NCI-H446 treated with DMSO at 0.1 percent for 48 hours (cell line): ENCODE measurements around the gene SLC22A24.
"Not testable (repeated sequence)": the region's sequence is repeated elsewhere in the genome, so short reads cannot be mapped to it uniquely, and the experiment has no call there.

Source experiments
- DNase-seq: peaks from one replicate; lab custom pipeline; 2025; lab: John Stamatoyannopoulos, UW

SLC22A24 gene, protein sequence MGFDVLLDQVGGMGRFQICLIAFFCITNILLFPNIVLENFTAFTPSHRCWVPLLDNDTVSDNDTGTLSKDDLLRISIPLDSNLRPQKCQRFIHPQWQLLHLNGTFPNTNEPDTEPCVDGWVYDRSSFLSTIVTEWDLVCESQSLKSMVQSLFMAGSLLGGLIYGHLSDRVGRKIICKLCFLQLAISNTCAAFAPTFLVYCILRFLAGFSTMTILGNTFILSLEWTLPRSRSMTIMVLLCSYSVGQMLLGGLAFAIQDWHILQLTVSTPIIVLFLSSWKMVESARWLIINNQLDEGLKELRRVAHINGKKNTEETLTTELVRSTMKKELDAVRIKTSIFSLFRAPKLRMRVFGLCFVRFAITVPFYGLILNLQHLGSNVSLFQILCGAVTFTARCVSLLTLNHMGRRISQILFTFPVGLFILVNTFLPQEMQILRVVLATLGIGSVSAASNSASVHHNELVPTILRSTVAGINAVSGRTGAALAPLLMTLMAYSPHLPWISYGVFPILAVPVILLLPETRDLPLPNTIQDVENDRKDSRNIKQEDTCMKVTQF

DNA sequence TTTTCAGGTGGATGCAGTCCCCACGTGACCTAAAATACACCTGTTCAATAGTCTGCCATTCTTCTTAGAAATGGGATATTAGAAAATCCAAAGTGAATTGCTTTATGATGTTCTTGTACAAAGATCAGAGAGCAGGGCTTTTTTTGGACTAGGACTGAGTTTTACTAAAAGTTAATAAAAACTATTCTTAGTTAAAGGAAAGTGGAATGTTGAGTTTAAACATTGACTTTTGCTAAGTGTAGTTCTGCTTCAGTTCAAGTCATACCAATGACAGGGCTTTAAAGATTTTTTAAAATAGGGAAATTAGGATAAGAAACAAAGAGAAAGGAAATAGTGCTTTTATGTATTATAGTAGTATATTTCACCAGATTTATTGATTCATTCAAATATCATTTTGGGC is at the start of gene SLC22A24:
Gene SLC22A24, minus strand, starts transcription at position 101 of the 400 bp plus-strand sequence. CDS start 442 bp downstream, outside the sequence.
- DNase-seq = no peak

DNA sequence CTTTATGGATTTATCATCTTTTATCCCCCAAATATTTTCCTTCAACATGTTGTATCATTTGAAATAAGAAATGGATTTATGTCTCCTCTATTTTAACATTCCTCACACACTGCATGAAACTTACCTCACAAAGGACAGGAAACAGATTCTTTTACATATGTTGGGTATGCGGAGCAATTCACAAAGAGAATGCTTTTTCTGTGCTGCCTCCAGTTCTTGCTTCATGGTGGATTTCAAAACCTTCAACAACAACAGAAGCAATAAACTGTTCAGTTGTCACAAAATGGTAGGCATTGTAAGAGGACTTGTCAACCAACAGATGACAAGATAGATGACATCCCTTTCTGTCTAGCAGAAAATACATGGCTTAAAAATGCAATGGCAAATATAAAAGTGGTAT is 36.5 kb upstream of the SLC22A24 start:
- no peak for DNase-seq

DNA sequence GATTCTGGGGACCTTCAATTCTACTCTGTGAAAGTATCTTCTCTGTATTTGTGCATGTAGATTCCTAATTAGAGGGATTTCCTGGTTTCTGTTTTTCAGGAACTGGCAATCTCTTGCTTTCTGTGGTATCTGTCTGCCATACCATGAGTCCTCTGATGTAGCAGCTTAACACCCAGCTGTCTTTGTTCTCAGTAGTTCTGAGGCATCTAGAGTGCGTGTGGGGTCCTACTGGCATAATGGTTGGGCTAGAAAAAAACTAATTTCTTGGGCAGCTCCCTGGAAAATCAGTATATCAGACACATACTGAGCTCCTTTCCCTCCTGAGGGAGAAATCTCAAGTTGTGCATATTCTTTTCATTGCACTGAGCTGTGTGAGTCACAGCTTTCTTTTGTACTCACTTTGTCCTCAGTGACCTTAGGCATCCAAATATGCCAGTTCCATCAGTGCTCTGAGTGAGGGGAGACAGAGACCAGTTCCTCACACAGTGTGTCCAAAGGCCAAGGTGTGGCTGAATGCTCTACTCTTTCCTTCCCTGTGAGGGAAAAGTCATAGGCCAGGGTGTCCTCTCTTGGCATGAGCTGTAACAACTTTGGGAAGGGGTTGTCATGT is 35.5 kb upstream of the SLC22A24 start:
- DNase-seq = no peak

DNA sequence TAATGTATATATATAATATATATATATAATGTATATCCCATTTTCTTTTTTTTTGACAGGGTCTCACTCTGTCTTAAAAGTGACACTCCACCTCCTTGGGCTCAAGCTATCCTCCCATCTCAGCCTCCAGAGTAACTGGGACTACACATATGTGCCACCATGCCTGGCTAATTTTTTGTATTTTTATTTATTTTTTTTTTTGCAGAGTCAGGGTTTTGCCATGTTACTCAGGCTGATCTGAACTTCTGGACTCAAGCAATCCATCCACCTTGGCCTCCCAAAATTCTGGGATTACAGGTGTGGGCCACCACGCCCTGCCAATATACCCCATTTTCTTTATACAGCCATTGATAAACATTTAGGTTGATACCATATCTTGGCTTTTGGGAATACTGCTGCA is 33.9 kb upstream of the SLC22A24 start:
- DNase-seq = no peak

DNA sequence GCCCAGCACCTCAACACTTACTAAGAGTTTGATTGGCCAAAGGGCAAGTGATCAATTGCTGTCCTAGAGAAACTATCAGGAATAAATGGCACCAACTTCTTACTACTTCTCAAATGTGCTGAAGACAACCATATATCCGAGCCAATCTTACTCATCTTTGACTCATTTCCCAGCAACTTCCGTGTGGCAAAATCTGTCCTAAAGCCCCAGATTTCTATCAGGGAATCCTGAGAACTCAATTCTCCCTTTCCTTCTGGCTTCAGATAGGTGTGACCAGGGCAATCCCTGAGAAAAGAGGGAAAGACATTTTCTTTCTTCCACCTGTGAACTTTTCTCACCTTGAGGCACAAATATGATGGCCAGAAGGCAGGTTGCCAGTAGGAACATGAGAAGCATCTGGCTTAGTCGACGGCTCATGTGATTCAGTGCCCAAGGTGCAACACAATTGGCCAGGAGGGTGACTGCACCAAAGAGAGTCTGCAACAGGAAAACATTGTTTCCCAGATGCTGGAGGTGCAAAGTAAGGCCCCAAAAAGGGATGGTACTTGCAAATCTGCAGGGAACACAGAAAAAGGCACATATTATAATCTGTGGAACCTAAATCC is 21.8 kb upstream of the SLC22A24 start:
- no peak for DNase-seq

DNA sequence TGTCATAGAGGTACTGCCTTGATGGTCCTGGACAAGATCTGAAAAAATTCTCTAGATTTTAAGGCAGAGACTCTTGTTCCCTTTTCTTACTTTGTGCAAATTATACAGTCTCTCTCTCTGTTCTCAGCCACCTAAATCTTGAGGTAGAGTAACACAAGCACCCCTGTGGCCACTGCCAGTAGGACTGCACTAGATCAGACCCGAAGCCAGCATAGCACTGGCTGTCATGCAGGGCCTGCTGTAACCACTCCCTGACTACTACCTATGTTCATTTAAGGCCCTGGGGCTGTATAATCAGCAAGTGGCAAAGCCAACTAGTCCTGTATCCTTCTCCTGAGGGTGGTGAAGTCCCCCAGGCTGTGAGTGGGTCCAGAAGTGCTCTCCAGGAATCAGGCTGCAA is 11.8 kb upstream of the SLC22A24 start:
- DNase-seq = no peak

DNA sequence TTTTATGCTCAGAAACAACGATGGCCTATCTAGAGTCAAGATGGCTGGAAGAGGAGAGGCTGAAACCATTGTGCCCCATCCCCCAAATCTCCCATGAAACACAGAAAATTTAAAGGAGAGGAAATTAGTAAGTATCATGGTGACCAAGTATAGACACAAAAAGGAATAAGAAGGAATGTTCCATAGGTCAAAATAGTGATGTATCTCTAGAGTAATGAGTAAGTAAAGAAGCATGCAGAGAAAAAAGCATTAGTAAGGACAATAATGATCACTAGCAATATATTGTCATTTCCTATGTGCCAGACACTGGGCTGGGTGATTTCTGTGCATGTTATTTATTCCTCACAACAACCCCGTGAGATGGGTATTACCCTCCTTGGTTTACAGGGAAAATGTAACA is 2.6 kb upstream of the SLC22A24 start:
- DNase-seq = no peak

DNA sequence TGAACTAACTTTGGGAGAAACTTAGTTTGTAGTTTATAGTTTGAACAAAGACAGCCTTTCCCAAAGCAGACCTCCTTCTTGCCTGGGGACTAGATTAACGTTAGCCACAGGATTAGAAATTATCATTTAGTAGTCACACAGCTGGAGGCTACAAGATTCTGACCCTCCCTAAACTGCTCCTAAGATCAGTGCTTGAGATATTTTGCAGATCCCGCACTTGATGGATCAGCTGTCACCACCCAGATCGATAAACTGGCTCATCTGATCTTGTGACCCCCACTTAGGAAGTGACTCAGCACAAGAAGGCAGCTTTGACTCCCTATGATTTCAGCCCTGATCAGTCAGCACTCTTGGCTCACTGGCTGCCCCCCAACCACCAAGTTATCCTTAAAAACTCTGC is 1.6 kb downstream of the SLC22A24 start:
- DNase-seq = no peak

DNA sequence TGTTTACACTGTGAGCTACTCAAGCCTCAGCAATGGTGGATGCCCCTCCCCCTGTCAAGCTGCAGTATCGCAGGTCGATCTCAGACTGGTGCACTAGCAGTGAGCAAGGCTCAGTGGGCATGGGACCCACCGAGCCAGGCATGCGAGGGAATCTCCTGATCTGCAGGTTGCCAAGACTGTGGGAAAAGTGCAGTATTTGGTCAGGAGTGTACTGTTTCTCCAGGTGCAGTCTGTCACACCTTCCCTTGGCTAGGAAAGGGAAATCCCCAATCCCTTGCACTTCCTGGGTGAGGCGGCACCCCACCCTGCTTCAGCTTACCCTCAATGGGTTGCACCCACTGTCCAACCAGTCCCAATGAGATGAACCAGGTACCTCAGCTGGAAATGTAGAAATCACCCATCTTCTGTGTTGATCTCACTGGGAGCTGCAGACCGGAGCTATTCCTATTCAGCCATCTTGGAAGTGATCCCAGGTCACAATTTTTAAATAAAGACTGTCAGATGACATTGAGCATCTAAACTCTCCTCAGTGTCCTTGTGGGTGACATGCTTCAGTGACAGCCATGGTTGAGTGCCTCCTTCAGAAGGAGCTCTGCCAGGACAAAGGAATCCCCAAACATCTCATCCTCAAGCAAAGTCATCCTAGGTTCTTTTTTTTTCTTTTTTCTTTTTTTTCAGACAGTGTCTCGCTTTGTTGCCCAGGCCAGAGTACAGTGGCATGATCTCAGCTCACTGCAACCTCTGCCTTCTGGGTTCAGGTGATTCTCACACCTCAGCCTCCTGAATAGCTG is 10.8 kb downstream of the SLC22A24 start:
- DNase-seq = no peak

DNA sequence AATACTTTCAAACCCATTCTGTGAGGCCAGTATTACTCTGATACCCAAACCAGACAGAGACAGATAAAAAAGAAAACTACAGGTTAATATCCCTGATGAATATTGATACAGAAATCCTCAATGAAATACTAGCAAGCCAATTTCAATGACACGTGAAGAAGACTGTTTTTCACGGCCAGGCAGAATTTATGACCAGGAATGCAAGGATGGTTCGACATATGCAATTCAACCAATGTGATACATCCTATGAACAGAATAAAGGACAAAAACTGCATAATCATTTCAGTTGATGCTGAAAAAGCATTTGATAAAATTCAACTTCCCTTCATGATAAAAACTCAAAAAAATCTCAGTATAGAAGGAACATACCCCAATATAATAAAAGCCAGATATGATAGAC is 44.5 kb downstream of the SLC22A24 start:
- no peak for DNase-seq

DNA sequence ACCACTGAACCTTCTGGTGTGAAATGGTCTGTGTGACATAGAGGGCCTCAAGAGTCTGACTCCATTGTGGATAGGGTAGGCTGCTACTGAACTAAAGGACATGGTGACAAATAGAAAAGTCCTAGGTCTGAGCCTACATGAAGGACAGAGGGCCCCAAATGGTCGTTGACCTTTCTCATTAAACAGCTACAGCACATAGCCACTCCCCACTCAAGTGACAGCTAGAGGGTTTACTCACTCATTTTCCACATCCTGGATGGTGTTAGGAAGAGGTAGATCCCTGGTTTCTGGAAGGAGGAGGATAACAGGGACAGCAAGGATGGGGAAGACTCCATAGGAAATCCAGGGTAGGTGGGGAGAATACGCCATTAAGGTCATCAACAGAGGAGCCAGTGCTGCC is 63.3 kb downstream of the SLC22A24 start:
- no peak for DNase-seq

DNA sequence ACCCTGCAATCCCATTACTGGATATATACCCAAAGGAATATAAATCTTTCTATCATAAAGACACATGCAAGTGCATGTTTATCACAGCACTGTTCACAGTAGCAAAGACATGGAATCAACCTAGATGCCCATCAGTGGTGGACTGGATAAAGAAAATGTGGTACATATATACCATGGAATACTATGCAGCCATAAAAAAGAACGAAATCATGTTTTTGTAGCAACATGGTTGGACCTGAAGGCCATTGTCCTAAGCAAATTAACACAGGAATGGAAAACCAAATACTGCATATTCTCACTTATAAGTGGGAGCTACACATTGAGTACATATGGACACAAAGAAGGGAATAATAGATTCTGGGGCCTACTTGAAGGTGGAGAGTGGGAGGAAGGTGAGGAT is 97.8 kb downstream of the SLC22A24 start:
- not testable (repeated sequence) for DNase-seq

DNA sequence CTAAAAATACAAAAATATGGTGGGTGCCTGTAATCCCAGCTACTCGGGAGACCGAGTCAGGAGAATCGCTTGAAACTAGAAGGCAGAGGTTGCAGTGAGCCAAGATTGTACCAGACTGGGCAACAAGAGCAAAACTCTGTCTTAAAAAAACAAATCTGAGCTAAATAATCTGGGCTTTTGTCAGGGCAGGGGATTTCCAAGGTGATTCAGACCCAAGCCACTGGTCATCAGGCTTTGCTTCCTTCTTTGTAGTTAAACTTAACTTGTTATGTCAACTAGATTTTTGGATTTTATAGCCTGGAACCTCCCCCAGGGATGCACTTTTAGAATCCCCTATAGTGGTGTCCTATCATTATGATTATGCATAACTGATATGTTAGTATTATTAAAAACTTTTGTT is 101.4 kb downstream of the SLC22A24 start:
- no peak for DNase-seq

DNA sequence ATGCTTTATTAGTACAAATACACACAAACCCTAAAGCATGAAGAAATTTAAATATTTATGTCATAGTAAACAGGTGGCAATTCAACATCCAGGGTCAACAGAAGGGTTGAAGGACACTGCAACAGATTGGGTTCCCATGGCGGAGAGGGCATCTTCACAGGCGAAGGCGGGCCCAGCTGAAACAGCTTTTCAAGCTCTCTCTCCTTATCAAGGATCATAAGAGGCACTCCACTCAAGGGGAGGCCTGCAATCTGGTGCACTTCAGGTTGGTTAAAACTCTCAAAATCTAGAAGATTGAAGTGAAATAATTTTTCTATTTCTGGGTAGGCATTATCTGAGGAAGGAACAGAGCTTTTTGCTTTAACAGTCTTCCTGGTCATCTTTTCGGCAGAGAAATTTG is 111.6 kb downstream of the SLC22A24 start:
- no peak for DNase-seq
